Stimulated activated CD8-positive, alpha-beta memory T cell treated with anti-CD3 and anti-CD28 coated beads, Interleukin-7, amount 100 ng/mL, for 4 hours (primary cell): Measurements from ENCODE around the gene LARP4B.
A peak's percentile ranks its signal among the peaks of the same experiment; 100 is the strongest.

Experiments
- DNase-seq, 2 donors: peaks; one replicate each; pipeline ENCODE4 v3.0.0-alpha.2; 2020; ENCODE audit warnings: low read depth in 2 of 2

LARP4B gene

GRCh38 chr10:787933-788651, 143.4 kb downstream of the LARP4B start:
- DNase-seq = no peak

DNA sequence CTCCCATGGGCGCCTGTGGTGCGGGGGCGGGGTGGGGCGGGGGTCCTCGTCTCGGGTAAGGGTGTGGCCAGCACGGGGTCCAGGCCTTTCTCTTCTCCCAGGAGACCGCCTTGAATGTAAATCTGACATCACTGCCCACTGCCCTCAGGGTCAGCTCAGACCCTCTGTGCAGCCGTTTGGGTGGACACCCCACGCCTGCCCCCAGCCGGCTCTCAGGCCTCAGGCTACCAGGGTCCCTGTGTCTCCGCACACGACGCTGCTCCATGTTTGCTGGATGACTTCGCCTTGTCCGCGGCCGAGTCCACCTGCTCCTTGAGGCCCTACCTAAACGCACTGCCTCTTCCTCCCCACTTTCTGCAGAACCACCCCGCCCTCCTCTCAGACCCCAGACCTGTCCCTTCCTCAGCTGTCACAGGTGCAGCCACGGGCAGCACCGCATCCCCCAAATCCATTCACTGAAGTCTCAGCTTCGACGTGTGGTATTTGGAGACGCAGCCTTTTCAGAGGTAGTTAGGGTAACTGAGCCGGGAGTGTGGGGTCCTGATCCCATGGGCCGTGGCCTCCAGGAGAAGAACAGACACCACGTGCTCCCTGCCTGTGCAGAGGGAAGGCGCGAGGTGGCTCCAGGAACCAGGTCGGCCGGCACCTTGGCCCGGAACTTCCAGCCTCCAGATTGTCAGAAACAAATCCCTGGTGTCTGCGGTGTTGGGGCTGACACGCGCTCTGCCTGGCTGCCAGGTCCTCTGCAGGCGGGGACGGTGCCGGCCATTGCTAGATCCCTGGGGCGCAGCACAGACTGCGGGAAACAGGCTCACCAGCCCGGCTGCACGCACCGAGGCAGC, 144.7 kb downstream of the LARP4B start:
- no peak for DNase-seq

DNA sequence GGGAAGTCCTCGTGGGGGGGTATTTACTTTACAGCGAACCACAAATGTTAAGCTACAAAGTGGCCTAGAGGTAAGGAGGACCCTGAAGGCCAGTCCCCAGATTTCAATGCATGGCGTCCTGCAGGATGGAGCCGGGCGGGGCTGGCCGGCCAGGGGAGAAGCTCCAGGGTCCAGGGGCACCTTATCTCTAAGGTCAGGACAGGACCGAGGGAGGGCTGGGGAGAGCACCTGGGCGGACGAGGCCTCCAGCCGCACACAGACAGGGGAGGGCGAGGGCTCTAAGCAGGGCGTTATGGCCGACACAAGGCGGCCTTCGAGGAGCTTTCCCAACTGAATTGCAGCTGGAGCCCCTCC, 145.7 kb downstream of the LARP4B start:
- no peak for DNase-seq

- no peak for DNase-seq
Observed at GRCh38 chr10:785089-785860, 146.2 kb downstream of the LARP4B start.

GRCh38 chr10:784403-785088, 147.0 kb downstream of the LARP4B start:
- peak; percentile 32 to 43 for DNase-seq

GRCh38 chr10:782751-783648, 148.5 kb downstream of the LARP4B start:
- no peak for DNase-seq

- no peak for DNase-seq
Observed at GRCh38 chr10:780536-781524, 150.7 kb downstream of the LARP4B start.

- no peak for DNase-seq
Observed at GRCh38 chr10:778626-779330, 152.7 kb downstream of the LARP4B start.

DNA sequence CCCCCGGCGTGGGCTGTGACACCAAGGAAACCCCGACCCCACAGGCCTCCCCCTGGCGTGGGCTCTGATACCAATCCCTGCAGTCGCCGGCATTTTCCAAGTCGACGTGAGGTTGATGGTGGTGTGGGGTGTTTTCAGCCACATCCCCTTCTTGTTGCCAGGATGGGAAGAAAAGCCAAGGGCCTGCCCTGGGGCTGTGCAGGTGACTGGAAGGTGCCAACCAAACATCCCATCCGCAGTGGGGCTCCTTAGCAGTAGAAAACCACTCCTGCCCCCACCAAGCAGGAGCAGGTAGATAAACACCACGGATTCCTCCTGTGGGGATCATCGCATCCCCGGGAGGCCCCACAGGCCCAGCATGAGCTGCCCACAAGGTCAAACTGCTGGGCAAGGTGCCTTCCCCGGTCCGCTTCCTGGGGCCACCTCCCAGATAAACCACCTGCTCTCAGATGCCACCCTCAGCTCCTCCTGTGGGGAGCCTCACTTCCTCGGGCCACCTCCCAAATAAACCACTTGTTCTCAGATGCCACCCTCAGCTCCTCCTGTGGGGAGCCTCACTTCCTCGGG, 153.5 kb downstream of the LARP4B start:
- no peak for DNase-seq

DNA sequence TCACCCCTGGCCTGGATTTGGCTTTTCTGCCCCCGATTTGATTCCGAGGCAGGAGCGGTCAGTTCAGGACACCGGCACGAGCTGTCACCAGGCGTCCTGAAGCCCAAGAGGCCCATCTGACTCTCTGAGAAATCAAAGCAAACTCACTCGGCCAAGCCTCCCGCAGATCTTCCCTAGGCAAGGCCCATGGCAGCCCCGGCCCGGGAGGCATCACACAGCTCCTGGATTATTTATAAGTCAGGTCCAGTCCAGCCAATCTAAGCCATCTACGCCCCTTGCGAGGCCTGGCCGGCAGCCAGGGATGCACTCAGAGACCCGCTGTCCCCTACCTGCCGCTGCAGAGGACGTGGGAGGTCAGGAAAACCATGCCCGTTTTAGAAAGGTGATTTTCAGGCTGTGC, 154.7 kb downstream of the LARP4B start:
- no peak for DNase-seq

- DNase-seq = no peak
Observed at GRCh38 chr10:775245-776075, 156.0 kb downstream of the LARP4B start.

DNA sequence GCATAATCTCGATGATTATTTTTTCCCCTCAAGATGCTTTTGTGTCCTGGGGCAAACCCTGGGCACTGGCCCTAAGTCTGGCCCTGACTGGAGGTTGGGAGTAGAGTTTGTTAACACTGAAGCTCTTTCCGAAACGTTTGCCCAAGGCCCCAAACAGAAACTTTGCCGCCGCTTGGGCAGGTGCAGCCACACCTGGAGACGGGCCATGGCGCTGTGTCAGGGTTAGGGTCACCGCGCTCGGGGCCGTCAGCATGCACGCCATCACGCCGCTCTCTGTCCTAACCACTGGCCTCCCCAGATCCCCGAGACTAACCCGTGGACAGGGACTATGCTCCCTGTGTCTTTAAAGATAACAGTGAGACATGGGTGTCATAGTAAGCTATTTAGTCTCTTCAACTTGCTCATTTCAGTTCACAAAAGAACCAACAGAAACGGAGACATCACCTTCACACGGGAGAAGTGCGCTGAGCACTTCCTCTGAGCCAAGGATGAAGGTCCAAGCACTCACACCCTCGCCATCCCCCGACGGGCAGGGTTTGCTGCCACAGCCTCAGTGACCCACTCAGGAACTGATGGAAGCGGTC, 156.8 kb downstream of the LARP4B start:
- no peak for DNase-seq

DNA sequence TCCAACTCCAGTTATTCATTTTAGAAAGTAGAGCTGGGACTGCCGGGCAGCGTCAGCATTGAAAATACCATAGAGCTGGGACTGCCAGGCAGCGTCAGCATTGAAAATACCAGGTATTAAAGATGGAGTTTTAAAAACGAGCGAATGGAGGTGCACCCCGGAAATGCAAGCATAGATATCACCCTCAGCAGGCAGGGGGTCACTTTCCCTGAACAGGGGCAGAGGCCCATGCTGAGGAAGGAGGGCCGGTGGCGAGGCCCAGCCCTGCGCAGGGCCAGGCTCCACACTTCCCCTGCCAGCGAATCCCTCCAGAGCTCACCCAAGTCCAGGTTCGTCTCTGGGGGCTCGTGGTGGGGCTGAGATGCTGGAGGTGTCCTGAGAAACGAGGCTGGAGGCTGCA, 157.3 kb downstream of the LARP4B start:
- DNase-seq = no peak

DNA sequence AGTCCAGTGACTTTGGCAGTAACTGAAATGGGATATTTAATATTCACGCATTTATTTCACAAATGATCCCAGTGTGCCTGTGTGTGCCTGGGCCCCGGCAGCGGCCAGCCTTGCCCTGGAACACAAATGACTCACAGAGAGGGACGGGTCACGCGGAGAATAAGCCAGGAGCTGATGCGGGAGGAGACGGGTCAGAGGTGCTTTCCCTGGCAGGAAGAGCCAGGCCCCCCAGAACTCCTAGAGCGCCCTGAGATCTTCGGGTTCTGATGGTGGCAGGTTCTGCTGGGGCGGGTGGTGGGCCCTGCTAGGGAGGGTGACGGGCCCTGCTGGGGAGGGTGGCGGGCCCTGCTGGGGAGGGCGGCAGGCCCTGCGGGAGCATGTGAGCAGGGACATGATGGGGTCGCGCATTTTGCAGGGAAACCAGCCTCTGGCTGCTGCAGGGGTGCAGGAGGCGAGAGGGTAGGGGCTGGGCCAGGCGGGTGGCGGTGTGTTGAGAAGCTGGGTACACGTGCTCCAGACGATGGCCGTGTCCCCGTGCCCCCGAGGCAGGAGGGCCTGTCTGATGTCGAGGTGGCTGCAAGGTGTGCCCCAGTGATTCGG, 157.8 kb downstream of the LARP4B start:
- DNase-seq = no peak

DNA sequence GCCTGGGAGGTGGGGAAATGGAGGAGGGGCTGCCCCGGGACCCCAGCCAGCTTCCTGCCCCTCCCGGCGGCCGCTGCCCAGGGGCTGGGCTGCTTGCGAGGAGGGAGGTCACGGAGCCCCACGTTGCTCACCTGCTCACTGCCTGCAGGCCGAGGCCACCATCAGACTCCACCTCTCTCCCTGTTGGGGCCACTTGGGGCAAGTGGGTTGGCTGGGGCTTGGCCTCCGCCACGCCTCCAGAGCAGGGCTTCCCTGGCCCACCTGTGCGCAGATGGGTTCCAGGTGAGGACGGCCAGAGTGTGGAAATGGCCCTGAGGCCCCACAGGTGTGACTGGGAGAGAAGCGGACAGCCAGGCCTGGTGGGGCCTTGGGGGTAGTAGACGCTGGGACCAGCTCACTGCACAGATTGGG, 159.3 kb downstream of the LARP4B start:
- DNase-seq = no peak

- DNase-seq = no peak
Observed at GRCh38 chr10:771647-772046, 159.9 kb downstream of the LARP4B start.

- DNase-seq = no peak
Observed at GRCh38 chr10:770975-771374, 160.5 kb downstream of the LARP4B start.
